Endothelial cell of umbilical vein (primary cell): ENCODE results near the gene GOLGA1. TPM values are rescaled to one million over a fixed set of nuclear protein-coding genes. Genes with fewer than 3 reads are reported as not detected.
"Not testable (repeated sequence)": the region's sequence is repeated elsewhere in the genome, so short reads cannot be mapped to it uniquely, and the experiment has no call there.

Experiments used
- BruUV-seq: library from RNA; stranded (reverse); fragments of 400-500 nt; replicated peaks from 2 replicates; lab custom pipeline; 2021; lab: Mats Ljungman, UMichigan
- CTCF ChIA-PET: fragments of 300-600, 350-600 bp; sonication (Branson Sonifier 250); formaldehyde crosslinking; loops from one replicate; lab custom pipeline; 2021; ENCODE audit warnings: antibody characterized with exemption, inconsistent platforms; lab: Charles Lee
- POLR2A ChIA-PET: fragments of 300-600, 350-600 bp; sonication (Branson Sonifier 250); formaldehyde crosslinking; loops from one replicate; lab custom pipeline; 2021; ENCODE audit warnings: antibody characterized with exemption, inconsistent platforms; lab: Charles Lee
- DNase-seq: peaks from one replicate; pipeline ENCODE4 v3.0.0-alpha.2; 2011; ENCODE audit warnings: low read depth, low spot score
- FAIRE-seq: peaks from 2 replicates; lab custom pipeline; 2011; peaks lifted over from hg19 to GRCh38; lab: Jason Lieb, UNC
- H2AFZ ChIP-seq: 2 replicates; pipeline ENCODE4 v1.6.0; 2012; ENCODE audit warnings: low read depth, low read length, control low read depth, inconsistent platforms
- H3K27ac ChIP-seq: 2 replicates; pipeline ENCODE4 v1.5.1; 2011; ENCODE audit warnings: low read depth, mild to moderate bottlenecking, control low read depth, low read length, moderate library complexity; ENCODE audit not compliant: insufficient read depth
- H3K27me3 ChIP-seq, 2 experiments: 2 replicates each; pipeline versions ENCODE4 v1.6.0 to v1.6.1; 2011; ENCODE audit warnings: low read length in 2 of 2, mixed read lengths in 1 of 2; ENCODE audit not compliant: control insufficient read depth in 2 of 2, insufficient read depth in 2 of 2
- H3K36me3 ChIP-seq, 2 experiments: 2 replicates in 1 of 2; 3 replicates in 1 of 2; pipeline ENCODE4 v1.5.1; 2011; ENCODE audit warnings: low read length in 2 of 2, mild to moderate bottlenecking in 1 of 2, moderate library complexity in 1 of 2; ENCODE audit not compliant: control insufficient read depth in 2 of 2, insufficient read depth in 2 of 2; ENCODE audit errors: extremely low read depth in 1 of 2
- H3K4me1 ChIP-seq: 3 replicates; pipeline ENCODE4 v1.5.1; 2011; ENCODE audit warnings: mild to moderate bottlenecking, low read length; ENCODE audit not compliant: control insufficient read depth, insufficient read depth; ENCODE audit errors: extremely low read depth
- H3K4me2 ChIP-seq: 2 replicates; pipeline ENCODE4 v1.6.1; 2011; ENCODE audit warnings: low read length, control low read depth, mixed read lengths; ENCODE audit not compliant: insufficient read depth
- H3K4me3 ChIP-seq, 3 experiments: fragments of 200-600 bp in 1 of 3; sonication (generic), shearing (Covaris generic) in 1 of 3; replicated peaks in 1 of 3; 2 replicates each; pipeline ENCODE4 v1.5.1; 2011 to 2016; ENCODE audit warnings: control low read depth in 3 of 3, low read length in 3 of 3, mild to moderate bottlenecking in 2 of 3, inconsistent platforms in 1 of 3, low read depth in 1 of 3, moderate library complexity in 1 of 3; ENCODE audit not compliant: insufficient read depth in 1 of 3
- H3K79me2 ChIP-seq: 2 replicates; pipeline ENCODE4 v1.6.0; 2012; ENCODE audit warnings: low read length, inconsistent platforms; ENCODE audit not compliant: control insufficient read depth, insufficient read depth
- H3K9ac ChIP-seq: replicated peaks from 2 replicates; pipeline ENCODE3; 2011; ENCODE audit warnings: low read length, control low read depth; ENCODE audit not compliant: insufficient read depth; ENCODE audit errors: extremely low read depth
- H3K9me1 ChIP-seq: replicated peaks from 3 replicates; pipeline ENCODE4 v1.6.0; 2011; ENCODE audit warnings: mild to moderate bottlenecking, low read length; ENCODE audit not compliant: control insufficient read depth, insufficient read depth; ENCODE audit errors: extremely low read depth
- H3K9me3 ChIP-seq: replicated peaks from 2 replicates; pipeline ENCODE4 v1.5.1; 2012; ENCODE audit warnings: low read length, inconsistent platforms; ENCODE audit not compliant: control insufficient read depth, insufficient read depth
- H4K20me1 ChIP-seq: replicated peaks from 2 replicates; pipeline ENCODE3; 2011; ENCODE audit warnings: mild to moderate bottlenecking, low read length; ENCODE audit not compliant: control insufficient read depth, insufficient read depth; ENCODE audit errors: extremely low read depth
- EZH2 ChIP-seq: IDR thresholded peaks from 2 replicates; pipeline ENCODE4 v1.6.1; 2012; ENCODE audit warnings: borderline replicate concordance, low read depth, mild to moderate bottlenecking, moderate library complexity, low read length, inconsistent platforms; ENCODE audit not compliant: severe bottlenecking
- FOS ChIP-seq: IDR thresholded peaks from 2 replicates; pipeline ENCODE4 v1.6.1; 2011; ENCODE audit warnings: mild to moderate bottlenecking, low read length, moderate library complexity, borderline replicate concordance; ENCODE audit not compliant: insufficient read depth
- GATA2 ChIP-seq: IDR thresholded peaks from 2 replicates; pipeline ENCODE4 v1.7.0; 2011; ENCODE audit warnings: low read depth, mild to moderate bottlenecking, moderate library complexity, mixed read lengths, low read length; ENCODE audit not compliant: insufficient read length, insufficient read depth
- JUN ChIP-seq: IDR thresholded peaks from 2 replicates; pipeline ENCODE4 v1.6.1; 2011; ENCODE audit warnings: borderline replicate concordance, low read depth; ENCODE audit not compliant: insufficient read length, insufficient read depth
- MYC ChIP-seq: IDR thresholded peaks from one replicate; pipeline ENCODE4 v1.6.1; 2011; ENCODE audit warnings: mild to moderate bottlenecking, low read depth, low read length
- POLR2A ChIP-seq: IDR thresholded peaks from 2 replicates; pipeline ENCODE4 v1.6.1; 2012; ENCODE audit warnings: low read depth, mild to moderate bottlenecking, control low read depth, low read length
- POLR2AphosphoS5 ChIP-seq: IDR thresholded peaks from 2 replicates; pipeline ENCODE4 v1.6.1; 2012; ENCODE audit warnings: low read depth, mild to moderate bottlenecking, control low read depth, low read length, moderate library complexity; ENCODE audit not compliant: insufficient read depth
- dilution Hi-C: fragments of 300-500 bp; cut with MboI; formaldehyde crosslinking; loops from one replicate; pipeline ENCODE4 v1.15.0; 2019; ENCODE audit warnings: low sequenced_read_pairs; ENCODE audit not compliant: extremely low pct_ligation_motif_present
- intact Hi-C: fragments of 100-400 bp; cut with micrococcal nuclease; formaldehyde crosslinking; loops from one replicate; pipeline ENCODE4 v1.10.0; 2022
- polyA plus RNA-seq, 4 experiments: library from polyadenylated mRNA; depleted of rRNA in 3 of 4; stranded (reverse) in 3 of 4; unstranded in 1 of 4; fragments of >200 nt; gene quantifications; 2 replicates each; pipeline versions ENCODE4 v1.2.1 to v1.2.3, GENCODE V29; 2011 to 2012; ENCODE audit warnings: missing spikeins in 1 of 4
- total RNA-seq: library from RNA; stranded (reverse); gene quantifications from 2 replicates; pipeline ENCODE4 v1.2.3, GENCODE V29; 2021
- TF ChIP-seq, protein P1 (sequence below), 2 donors: IDR thresholded peaks; 1 replicate in 1 of 2; 2 replicates in 1 of 2; pipeline ENCODE4 v1.5.1; 2011; ENCODE audit warnings: low read length in 2 of 2, mild to moderate bottlenecking in 2 of 2, moderate library complexity in 2 of 2, control low read depth in 1 of 2, inconsistent platforms in 1 of 2, low read depth in 1 of 2; ENCODE audit not compliant: insufficient read depth in 1 of 2; ENCODE audit errors: extremely low read depth in 1 of 2
- TF ChIP-seq, protein P2 (sequence below): IDR thresholded peaks from 2 replicates; pipeline ENCODE4 v1.6.1; 2011; ENCODE audit not compliant: insufficient read depth, insufficient read length

The GOLGA1 gene
- total and polyA plus RNA-seq, 2 donors (not counting 3 experiments of a cell fraction or from before 2014, with no cell fraction given): 13.1 to 19.9 TPM

DNA sequence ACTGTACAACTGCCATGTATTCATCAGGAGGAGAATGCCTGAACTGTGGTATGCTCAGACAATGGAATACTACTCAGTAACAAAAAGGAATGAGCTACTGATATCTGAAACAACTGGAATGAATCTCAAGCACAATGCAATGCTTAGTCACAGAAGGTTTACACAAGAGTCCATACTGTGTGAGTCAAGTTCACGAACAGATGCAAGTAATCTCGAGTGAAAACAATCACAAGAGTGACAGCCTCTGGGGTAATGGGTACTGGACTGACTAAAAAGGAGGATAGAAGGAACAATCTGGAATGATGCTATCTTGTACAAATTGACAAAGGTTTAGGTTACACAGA is 19.5 kb upstream of the GOLGA1 start:
- H3K4me2 ChIP-seq: no peak overlapping the region
- no peaks in the 10 kb centered on the region for H3K9me3 ChIP-seq
- dilution Hi-C loops: no loop called here
- no TSS peak for BruUV-seq
- no peak overlapping the region for H3K27ac ChIP-seq
- FAIRE-seq: no peak
- H2AFZ ChIP-seq: no peak overlapping the region
- no peaks in the 10 kb centered on the region for H3K79me2 ChIP-seq
- no peaks in the 10 kb centered on the region for H4K20me1 ChIP-seq
- no peak overlapping the region for H3K4me3 ChIP-seq
- TF ChIP-seq JUN (no peak), EZH2 (no peak), FOS (no peak), MYC (no peak), POLR2AphosphoS5 (no peak), POLR2A (no peak), GATA2 (no peak)
- TF ChIP-seq, protein P1, sequence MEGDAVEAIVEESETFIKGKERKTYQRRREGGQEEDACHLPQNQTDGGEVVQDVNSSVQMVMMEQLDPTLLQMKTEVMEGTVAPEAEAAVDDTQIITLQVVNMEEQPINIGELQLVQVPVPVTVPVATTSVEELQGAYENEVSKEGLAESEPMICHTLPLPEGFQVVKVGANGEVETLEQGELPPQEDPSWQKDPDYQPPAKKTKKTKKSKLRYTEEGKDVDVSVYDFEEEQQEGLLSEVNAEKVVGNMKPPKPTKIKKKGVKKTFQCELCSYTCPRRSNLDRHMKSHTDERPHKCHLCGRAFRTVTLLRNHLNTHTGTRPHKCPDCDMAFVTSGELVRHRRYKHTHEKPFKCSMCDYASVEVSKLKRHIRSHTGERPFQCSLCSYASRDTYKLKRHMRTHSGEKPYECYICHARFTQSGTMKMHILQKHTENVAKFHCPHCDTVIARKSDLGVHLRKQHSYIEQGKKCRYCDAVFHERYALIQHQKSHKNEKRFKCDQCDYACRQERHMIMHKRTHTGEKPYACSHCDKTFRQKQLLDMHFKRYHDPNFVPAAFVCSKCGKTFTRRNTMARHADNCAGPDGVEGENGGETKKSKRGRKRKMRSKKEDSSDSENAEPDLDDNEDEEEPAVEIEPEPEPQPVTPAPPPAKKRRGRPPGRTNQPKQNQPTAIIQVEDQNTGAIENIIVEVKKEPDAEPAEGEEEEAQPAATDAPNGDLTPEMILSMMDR (IDR thresholded peaks at IDR 0.05; ENCODE audit: extremely low read depth in 1 of 2, insufficient read depth in 1 of 2, low read depth in 1 of 2, low read length in 2 of 2): no peak
- TF ChIP-seq, protein P2, sequence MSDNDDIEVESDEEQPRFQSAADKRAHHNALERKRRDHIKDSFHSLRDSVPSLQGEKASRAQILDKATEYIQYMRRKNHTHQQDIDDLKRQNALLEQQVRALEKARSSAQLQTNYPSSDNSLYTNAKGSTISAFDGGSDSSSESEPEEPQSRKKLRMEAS: no peak
- H3K9ac ChIP-seq: no peak overlapping the region
- POLR2A ChIA-PET: no interaction called here
- CTCF ChIA-PET: interaction anchor here (1.1 kb wide), 1 partner anchor 31 kb away, joined by 3 read pairs; no protein-coding TSS in a partner anchor
- intact Hi-C loops: no loop called here
- no peaks in the 10 kb centered on the region for H3K36me3 ChIP-seq
- no peaks in the 10 kb centered on the region for H3K4me1 ChIP-seq
- H3K27me3 ChIP-seq: no peaks in the 10 kb centered on the region
- no peaks in the 10 kb centered on the region for H3K9me1 ChIP-seq
- no peak for DNase-seq

DNA sequence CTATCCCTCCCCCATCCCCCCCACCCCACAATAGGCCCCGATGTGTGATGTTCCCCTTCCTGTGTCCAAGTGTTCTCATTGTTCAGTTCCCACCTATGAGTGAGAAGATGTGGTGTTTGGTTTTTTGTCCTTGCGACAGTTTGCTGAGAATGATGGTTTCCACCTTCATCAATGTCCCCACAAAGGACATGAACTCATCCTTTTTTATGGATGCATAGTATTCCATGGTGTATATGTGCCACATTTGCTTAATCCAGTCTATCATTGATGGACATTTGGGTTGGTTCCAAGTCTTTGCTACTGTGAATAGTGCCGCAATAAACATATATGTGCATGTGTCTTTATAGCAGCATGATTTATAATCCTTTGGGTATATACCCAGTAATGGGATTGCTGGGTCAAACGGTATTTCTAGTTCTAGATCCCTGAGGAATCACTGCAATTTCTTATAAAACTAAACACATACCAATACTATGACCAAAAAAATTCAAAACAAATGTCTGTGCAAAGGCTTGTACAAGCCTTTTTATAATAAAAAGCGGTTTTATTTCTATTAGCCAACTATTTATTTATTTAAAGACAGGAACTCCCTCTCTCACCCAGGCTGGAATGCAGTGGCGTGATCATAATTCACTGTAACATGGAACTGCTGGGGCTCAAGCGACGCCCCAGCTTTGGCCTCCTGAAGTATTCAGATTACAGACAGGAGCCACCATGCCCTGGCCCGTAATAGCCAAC is 19.0 kb upstream of the GOLGA1 start:
- H3K27ac ChIP-seq, FAIRE-seq, intact Hi-C loops, H4K20me1 ChIP-seq, BruUV-seq, DNase-seq, H3K27me3 ChIP-seq, H2AFZ ChIP-seq, H3K4me3 ChIP-seq, POLR2A ChIA-PET, CTCF ChIA-PET, H3K9ac ChIP-seq, dilution Hi-C loops, H3K36me3 ChIP-seq, H3K4me1 ChIP-seq, H3K4me2 ChIP-seq, H3K9me1 ChIP-seq, H3K79me2 ChIP-seq, H3K9me3 ChIP-seq: not testable (repeated sequence)
